Muscle of leg (tissue), 11 donors: ENCODE measurements around the gene LURAP1L. TPM values are rescaled to one million over a fixed set of nuclear protein-coding genes. Genes with fewer than 3 reads are reported as not detected.

Experiments used
- DNase-seq: peaks from one replicate; pipeline ENCODE4 v3.0.0; 2013
- H3K27ac ChIP-seq: one replicate; pipeline ENCODE4 v1.5.1; 2013; ENCODE audit warnings: mild to moderate bottlenecking, low read length, control low read depth
- H3K27me3 ChIP-seq: one replicate; pipeline ENCODE4 v1.6.1; 2013; ENCODE audit warnings: low read length; ENCODE audit not compliant: control insufficient read depth, insufficient read depth
- H3K36me3 ChIP-seq: one replicate; pipeline ENCODE4 v1.6.1; 2013; ENCODE audit warnings: low read length; ENCODE audit not compliant: control insufficient read depth, insufficient read depth
- H3K4me1 ChIP-seq: one replicate; pipeline ENCODE4 v1.6.1; 2013; ENCODE audit warnings: low read length; ENCODE audit not compliant: control insufficient read depth, insufficient read depth
- H3K4me3 ChIP-seq: one replicate; pipeline ENCODE4 v1.5.1; 2013; ENCODE audit warnings: low read length, control low read depth
- H3K9me3 ChIP-seq: replicated peaks from 2 replicates; pipeline ENCODE4 v1.6.1; 2013; ENCODE audit warnings: low read depth, low read length; ENCODE audit not compliant: control insufficient read depth
- WGBS: methylation state at CpG from one replicate; pipeline ENCODE4 v1.1.5; 2013; ENCODE audit warnings: missing lambda C conversion rate; ENCODE audit not compliant: insufficient coverage; 5-methylcytosine and 5-hydroxymethylcytosine counted together
- polyA plus RNA-seq, 8 donors: library from polyadenylated mRNA; unstranded; fragments of 120-200 nt; gene quantifications; one replicate each; pipeline versions ENCODE4 v1.2.1 to v1.2.3, GENCODE V29; 2013; ENCODE audit warnings: inconsistent platforms in 1 of 8, low replicate concordance in 1 of 8; ENCODE audit not compliant: insufficient read length in 8 of 8, insufficient read depth in 1 of 8
- total RNA-seq: library from RNA; stranded (reverse); fragments of 120-200 nt; gene quantifications from one replicate; pipeline ENCODE4 v1.2.4, GENCODE V29; 2013

LURAP1L gene
- total and polyA plus RNA-seq, 9 donors = 7.7 to 26.0 (median 12.8) TPM

DNA sequence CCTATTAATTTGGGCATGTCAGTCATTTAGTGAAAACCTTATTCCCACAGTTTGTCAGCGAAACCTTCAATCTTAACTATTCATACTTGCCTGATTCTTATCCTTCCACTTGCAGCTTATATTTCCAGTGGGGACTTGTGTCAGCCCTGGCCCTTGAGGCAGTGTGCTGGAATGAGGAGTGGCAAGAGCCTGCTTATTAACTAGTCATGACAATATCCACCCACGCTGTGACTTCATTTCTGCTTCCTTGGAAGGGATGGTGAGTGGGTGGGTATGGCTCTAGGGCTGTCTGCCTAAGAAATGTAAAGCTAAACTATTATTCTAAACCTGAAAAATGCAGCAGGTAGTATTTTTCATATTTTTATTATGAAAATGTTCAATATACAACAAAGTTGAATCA lies 34.0 kb upstream of the LURAP1L start:
- Histone ChIP-seq H3K27me3 (no peaks in the 10 kb centered on the region), H3K4me3 (no peak overlapping the region), H3K4me1 (peaks cover 2% of the 10 kb centered on the region), H3K27ac (no peak overlapping the region), H3K9me3 (no peaks in the 10 kb centered on the region), H3K36me3 (no peaks in the 10 kb centered on the region)
- no peak for DNase-seq
- WGBS = no CpG with 5 or more reads among the region's 2 CpGs

DNA sequence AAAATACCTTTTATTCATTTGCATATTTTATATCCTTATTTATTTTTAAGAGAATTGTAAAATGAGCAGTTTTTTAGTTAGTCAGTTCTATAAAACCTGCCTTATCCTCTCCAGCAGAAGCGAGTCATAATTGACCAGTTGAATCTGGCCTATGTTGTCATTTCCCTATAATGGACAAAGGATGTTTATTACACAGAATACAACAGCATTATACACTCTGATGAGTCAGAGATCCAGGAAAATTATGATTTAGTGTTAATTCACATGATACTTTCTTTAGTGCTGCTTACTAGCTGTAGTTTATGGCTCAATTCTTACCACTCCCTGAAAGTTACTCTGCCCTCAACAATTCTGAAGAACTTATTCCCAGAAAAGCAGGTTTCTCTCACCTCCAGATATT lies 26.8 kb upstream of the LURAP1L start:
- Histone ChIP-seq H3K9me3 (no peaks in the 10 kb centered on the region), H3K27me3 (no peaks in the 10 kb centered on the region), H3K36me3 (no peaks in the 10 kb centered on the region), H3K4me1 (no peaks in the 10 kb centered on the region), H3K27ac (no peak overlapping the region), H3K4me3 (no peak overlapping the region)
- WGBS = no CpG with 5 or more reads among the region's 1 CpG
- DNase-seq = no peak

DNA sequence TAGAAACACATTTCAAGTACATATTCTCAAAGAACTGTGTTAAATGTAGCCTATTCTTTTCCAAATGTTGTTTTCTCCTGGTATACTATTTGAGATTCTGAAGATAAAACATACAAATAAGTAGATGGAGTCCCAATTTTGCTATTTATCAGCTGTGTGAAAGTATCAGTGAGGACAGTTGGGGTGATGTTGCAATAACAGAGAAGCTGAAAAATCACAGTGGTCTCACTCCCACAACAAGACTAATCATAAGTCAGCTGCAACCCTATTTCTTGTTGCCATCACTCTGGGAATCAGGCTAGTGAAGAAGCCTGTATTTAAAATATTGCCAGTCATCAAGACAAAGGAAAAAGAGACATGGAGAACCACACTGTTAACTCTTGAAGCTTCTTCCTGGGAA lies 25.9 kb upstream of the LURAP1L start:
- DNase-seq = no peak
- H3K4me3 ChIP-seq = no peak overlapping the region
- no peaks in the 10 kb centered on the region for H3K9me3 ChIP-seq
- no peaks in the 10 kb centered on the region for H3K36me3 ChIP-seq
- no peaks in the 10 kb centered on the region for H3K27me3 ChIP-seq
- no peak overlapping the region for H3K27ac ChIP-seq
- no peaks in the 10 kb centered on the region for H3K4me1 ChIP-seq

DNA sequence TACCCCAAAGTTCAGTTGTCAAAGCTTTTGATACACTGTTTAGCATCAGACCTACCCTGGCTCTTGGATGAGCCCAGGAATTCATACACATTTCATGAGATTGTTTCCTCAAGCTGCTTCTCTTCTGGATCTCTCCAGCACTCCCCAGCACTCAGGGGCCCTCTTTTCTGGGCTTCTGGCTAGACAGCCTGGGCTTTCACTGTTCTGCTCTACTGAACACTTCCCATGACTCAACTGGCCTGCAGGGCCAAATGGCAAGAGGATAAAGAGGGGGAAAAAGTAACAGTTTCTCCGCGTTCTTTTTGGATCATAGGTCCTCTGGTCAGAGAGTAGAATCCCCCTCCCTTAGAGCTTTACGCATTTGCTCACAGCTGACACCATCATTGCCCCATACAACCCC lies 20.9 kb upstream of the LURAP1L start:
- Histone ChIP-seq H3K27me3 (no peaks in the 10 kb centered on the region), H3K9me3 (no peaks in the 10 kb centered on the region), H3K4me1 (no peaks in the 10 kb centered on the region), H3K4me3 (no peak overlapping the region), H3K27ac (no peak overlapping the region), H3K36me3 (no peaks in the 10 kb centered on the region)
- DNase-seq = no peak
- no CpG with 5 or more reads among the region's 3 CpGs for WGBS

DNA sequence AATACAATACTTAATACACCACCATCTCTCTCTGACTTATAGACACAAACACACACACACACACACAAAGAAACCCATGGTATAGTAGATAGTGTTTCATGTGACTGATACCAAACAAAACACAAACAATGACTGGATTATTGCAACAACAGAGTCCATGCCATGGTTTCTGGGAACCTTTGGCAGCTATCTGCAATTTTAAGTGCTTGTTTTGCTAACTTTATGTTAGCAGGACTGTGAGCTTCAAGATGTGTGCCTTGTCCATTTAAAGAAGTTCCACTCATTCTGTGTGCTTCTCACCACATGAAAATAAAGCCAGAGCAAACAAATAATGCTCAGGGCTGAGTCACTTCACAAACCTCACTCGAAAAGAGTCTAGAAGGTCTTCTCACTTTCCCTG lies 15.1 kb upstream of the LURAP1L start:
- no peak for DNase-seq
- WGBS = no CpG with 5 or more reads among the region's 1 CpG
- no peak overlapping the region for H3K4me3 ChIP-seq
- H3K36me3 ChIP-seq = no peaks in the 10 kb centered on the region
- H3K27me3 ChIP-seq = no peaks in the 10 kb centered on the region
- no peak overlapping the region for H3K27ac ChIP-seq
- no peaks in the 10 kb centered on the region for H3K4me1 ChIP-seq
- H3K9me3 ChIP-seq = no peaks in the 10 kb centered on the region

DNA sequence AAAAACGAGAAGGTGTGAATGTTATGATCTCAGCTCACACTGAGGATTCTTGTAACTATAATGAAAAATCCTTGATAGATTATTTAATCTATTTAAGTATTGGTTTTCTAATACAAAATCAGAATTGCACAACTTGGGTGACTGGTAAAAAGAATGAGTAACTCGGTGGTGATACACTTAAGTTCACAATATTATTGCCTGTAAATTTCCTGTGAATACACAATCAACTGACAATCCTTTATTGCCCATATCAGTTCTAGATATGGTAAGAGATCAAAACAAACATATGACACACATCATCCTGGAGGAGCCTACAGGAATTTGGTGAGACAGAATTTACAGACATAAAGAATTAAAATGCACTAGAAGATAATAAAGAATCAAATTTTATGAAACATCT lies 14.1 kb upstream of the LURAP1L start:
- Histone ChIP-seq H3K4me3 (no peak overlapping the region), H3K27me3 (no peaks in the 10 kb centered on the region), H3K36me3 (no peaks in the 10 kb centered on the region), H3K27ac (no peak overlapping the region), H3K4me1 (no peaks in the 10 kb centered on the region), H3K9me3 (no peaks in the 10 kb centered on the region)
- DNase-seq = no peak
- WGBS = no CpG with 5 or more reads among the region's 2 CpGs

DNA sequence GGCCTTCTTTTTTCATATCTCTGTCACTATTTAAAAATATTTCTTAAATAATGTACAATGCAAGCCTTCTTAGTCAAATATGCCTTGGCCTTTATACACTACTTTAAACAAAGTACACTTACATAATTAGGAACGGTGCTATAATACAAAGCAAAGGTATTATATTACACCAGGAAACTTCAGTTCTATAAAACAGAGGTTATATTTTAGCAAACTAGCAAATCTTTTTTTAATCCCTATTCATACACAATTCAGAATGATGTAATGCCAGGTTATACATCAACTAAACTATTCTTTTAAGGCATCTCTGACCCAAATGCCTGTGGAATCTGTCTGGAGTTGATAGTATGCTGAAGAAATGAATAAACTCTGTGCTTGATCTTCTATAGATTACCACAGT lies 10.7 kb upstream of the LURAP1L start:
- H3K4me1 ChIP-seq = no peaks in the 10 kb centered on the region
- no CpG with 5 or more reads among the region's 1 CpG for WGBS
- no peaks in the 10 kb centered on the region for H3K27me3 ChIP-seq
- DNase-seq = no peak
- no peak overlapping the region for H3K4me3 ChIP-seq
- no peaks in the 10 kb centered on the region for H3K36me3 ChIP-seq
- H3K9me3 ChIP-seq = no peaks in the 10 kb centered on the region
- no peak overlapping the region for H3K27ac ChIP-seq

DNA sequence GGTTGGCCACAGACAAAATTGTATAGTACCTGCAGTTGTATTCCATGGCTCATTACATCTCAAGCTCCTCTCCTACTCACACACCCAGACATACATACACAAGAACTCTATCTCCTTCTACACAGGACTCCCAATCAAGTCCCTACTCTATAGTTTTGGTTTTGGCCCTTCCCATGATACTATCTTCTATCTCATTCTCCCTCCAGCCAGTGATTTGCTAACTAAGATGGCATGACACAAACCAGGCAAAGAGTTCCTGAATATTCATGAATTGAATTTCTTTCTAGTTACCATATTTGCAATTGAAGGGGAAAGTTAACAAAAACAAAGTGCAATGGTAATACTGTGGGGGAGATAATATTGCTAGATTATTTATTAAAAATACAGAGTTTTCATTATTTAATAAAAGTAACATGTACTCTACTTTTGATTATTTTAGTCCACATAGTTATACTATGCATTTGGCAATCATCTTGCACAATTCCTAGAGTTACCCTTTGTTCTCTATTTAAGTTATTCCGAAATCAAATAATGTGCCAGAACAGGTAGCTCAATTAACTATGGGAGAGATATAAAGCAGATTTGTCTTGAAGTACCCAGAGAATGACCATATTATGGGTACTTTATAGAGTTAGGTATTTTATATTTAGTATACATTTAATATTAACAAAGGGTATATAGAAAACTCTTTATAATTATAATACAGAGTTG lies 9.6 kb upstream of the LURAP1L start:
- Histone ChIP-seq H3K27ac (no peak overlapping the region), H3K36me3 (no peaks in the 10 kb centered on the region), H3K4me1 (no peaks in the 10 kb centered on the region), H3K4me3 (no peak overlapping the region), H3K27me3 (no peaks in the 10 kb centered on the region), H3K9me3 (no peaks in the 10 kb centered on the region)
- DNase-seq = no peak
- WGBS = no CpG with 5 or more reads among the region's 1 CpG

DNA sequence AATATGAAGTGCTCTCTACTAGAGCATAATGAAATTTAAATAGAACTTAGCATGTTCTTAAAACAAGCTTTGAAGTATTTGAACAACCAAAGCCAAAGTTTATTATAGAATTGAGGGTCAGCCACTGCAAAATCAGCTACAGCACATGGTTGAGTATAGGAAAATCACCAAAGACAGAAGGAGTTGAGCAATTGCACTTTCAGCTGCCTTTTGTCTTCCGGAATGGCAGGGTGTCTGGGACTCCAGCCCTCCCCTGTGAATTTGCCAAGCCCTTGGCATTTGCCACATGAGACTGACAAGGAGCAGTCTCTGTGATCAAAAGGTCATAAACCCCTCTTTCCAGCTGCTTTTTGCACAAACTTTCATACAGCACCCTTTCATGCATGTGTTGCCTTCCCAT lies 8.5 kb upstream of the LURAP1L start:
- no peaks in the 10 kb centered on the region for H3K27me3 ChIP-seq
- no peak overlapping the region for H3K27ac ChIP-seq
- WGBS = 33% methylated on average over 1 of the region's 1 CpG
- no peaks in the 10 kb centered on the region for H3K4me1 ChIP-seq
- no peaks in the 10 kb centered on the region for H3K9me3 ChIP-seq
- no peak overlapping the region for H3K4me3 ChIP-seq
- no peaks in the 10 kb centered on the region for H3K36me3 ChIP-seq
- DNase-seq = no peak

DNA sequence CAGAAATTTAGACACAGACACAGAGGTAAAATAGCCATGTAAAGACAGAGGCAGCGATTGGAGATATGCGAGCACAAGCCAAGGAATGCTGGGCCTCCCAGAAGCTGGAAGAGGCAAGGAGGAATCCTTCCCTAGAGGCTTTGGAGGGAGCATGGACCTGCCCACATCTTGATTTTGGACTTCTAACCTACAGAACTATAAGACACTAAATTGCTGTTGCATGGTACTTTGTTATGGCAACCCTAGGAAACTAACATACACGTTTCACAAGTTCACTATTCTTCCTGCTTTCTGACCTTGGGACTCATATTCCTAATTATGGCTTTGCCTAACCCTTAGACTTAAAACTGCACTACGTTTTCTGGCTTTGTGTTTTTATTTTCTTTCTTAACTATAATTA lies 4.6 kb upstream of the LURAP1L start:
- Histone ChIP-seq H3K27me3 (no peaks in the 10 kb centered on the region), H3K9me3 (no peaks in the 10 kb centered on the region), H3K4me1 (no peaks in the 10 kb centered on the region), H3K27ac (no peak overlapping the region), H3K4me3 (no peak overlapping the region), H3K36me3 (no peaks in the 10 kb centered on the region)
- DNase-seq = no peak
- WGBS = no CpG with 5 or more reads among the region's 4 CpGs

DNA sequence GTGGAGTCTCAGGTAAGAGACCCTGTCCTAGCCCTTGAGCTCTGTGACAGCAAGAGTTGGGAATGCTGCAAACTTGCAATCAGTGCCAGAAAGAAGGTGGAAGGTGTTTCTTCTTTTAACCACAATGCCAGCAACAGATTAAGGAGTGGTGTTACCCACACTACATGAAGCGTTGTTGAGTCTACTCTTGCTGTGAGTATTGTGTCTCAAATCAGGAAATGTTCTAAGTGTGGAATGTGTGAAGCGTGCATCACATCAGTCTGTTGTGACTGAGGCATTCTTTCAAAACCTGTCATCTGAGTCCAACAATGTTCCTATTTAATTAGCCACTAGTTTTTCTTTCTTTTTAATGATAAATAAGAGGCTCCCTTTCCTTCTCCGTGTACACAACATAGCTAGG lies 2.9 kb upstream of the LURAP1L start:
- H3K27ac ChIP-seq = no peak overlapping the region
- no peaks in the 10 kb centered on the region for H3K27me3 ChIP-seq
- WGBS = no CpG with 5 or more reads among the region's 3 CpGs
- no peaks in the 10 kb centered on the region for H3K36me3 ChIP-seq
- no peak overlapping the region for H3K4me3 ChIP-seq
- H3K9me3 ChIP-seq = no peaks in the 10 kb centered on the region
- H3K4me1 ChIP-seq = no peaks in the 10 kb centered on the region
- no peak for DNase-seq
